Effector CD8-positive, alpha-beta T cell (primary cell): ENCODE data around the gene VWA2.

Experiments used
- DNase-seq: peaks from one replicate; lab custom pipeline; 2025; lab: John Stamatoyannopoulos, UW

VWA2 gene

GRCh38 chr10:114278140-114278883 is 39.3 kb downstream of the VWA2 start:
- DNase-seq: no peak

- DNase-seq: no peak
Measured at GRCh38 chr10:114278884-114279191, 39.8 kb downstream of the VWA2 start.

GRCh38 chr10:114279289-114279688 is 40.2 kb downstream of the VWA2 start:
- no peak for DNase-seq

GRCh38 chr10:114279901-114280644 is 41.0 kb downstream of the VWA2 start:
- DNase-seq: no peak

GRCh38 chr10:114281006-114281405 is 42.0 kb downstream of the VWA2 start:
- no peak for DNase-seq

- DNase-seq: no peak
Measured at GRCh38 chr10:114281461-114281860, 42.4 kb downstream of the VWA2 start.

GRCh38 chr10:114282526-114282925 is 43.5 kb downstream of the VWA2 start:
- no peak for DNase-seq

- no peak for DNase-seq
Measured at GRCh38 chr10:114283091-114283490, 44.0 kb downstream of the VWA2 start.

DNA sequence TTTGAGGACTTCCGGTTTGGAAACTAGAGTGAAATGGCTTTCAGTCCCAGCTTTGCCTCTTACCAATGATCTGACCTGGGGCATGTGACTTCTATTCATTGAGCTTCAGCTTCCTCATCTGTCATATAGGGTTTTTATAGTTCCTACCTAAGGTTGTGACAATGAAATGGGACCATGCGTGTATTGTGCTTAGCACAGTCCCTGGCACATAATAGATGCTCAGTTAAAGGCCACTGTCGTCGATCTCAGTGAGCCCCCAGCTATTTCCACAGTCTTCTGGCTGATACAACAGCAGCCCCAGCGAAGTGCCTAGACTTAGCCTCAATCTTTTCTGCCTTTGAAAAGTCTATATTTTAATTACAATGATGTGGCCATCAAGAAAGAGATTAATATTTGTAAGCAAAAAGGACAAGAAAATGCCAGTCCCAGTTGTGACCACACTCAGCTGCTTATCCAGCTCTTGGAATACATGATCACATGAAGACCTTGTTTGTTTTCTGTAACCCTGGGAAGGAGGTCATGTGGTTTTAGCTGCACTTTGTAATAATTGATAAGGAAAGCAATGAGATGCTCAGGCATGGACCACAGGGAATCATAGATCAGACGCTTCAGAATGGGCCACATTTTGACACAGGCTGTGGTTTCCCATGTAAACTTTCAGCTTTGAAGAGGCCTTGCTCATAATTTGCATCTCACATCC is 44.6 kb downstream of the VWA2 start:
- no peak for DNase-seq

DNA sequence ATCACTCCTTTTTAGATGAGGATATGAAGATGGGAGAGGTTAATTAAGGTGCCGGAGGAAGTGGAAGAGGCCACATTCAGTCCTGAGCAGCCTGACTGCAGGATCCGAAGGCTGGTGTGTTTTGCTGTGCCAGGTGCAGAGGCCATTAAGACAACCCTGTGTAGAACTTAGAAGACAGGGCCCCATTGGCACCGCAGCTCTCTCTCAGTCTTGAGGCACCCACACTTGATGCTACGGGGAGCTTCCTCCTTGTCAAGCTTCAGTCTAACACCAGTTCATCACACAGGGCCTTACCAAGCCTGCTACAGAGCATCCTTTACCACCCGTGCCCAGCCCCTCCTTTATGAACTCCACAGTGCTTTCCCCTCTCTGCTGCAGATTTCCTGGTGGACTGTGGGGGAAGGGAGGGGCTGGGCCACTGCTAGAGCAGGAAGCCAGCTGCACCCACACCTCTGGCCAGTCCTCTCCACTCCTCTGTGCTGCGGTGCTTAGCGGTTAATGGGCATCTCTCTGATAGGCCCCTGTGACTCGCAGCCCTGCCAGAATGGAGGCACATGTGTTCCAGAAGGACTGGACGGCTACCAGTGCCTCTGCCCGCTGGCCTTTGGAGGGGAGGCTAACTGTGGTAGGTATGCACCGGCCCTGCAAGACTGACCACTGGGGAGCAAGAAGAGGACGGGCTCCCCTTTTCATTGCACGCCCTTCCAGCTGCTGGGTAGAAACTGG is 45.5 kb downstream of the VWA2 start:
- no peak for DNase-seq

GRCh38 chr10:114285961-114286441 is 46.9 kb downstream of the VWA2 start:
- DNase-seq: no peak

- DNase-seq: no peak
Measured at GRCh38 chr10:114286921-114287320, 47.9 kb downstream of the VWA2 start.

- no peak for DNase-seq
Measured at GRCh38 chr10:114288424-114289095, 49.5 kb downstream of the VWA2 start.

DNA sequence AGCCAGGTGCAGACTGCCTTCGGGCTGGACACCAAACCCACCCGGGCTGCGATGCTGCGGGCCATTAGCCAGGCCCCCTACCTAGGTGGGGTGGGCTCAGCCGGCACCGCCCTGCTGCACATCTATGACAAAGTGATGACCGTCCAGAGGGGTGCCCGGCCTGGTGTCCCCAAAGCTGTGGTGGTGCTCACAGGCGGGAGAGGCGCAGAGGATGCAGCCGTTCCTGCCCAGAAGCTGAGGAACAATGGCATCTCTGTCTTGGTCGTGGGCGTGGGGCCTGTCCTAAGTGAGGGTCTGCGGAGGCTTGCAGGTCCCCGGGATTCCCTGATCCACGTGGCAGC is 50.0 kb downstream of the VWA2 start:
- no peak for DNase-seq

DNA sequence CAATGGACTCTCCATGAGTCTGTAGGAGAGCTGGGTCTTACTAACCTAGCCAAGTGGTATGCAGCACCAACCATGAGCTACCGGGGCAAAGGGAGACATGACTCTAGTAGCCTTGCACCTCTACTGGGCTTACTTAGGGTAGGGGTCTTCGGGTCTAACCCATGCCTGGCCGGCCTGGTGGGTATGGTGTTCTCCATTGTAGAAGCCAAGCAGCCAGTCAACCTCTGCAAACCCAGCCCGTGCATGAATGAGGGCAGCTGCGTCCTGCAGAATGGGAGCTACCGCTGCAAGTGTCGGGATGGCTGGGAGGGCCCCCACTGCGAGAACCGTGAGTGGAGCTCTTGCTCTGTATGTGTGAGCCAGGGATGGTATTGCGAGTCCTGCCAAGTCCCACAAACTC is 51.0 kb downstream of the VWA2 start:
- DNase-seq: no peak

DNA sequence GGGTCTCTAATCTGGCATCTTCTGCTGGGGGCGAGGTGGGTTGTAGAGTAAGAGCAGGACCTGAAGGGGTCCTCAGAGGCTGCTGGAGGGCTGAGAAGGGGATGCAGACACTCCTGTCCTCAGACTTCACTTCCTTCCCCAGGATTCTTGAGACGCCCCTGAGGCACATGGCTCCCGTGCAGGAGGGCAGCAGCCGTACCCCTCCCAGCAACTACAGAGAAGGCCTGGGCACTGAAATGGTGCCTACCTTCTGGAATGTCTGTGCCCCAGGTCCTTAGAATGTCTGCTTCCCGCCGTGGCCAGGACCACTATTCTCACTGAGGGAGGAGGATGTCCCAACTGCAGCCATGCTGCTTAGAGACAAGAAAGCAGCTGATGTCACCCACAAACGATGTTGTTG is 52.0 kb downstream of the VWA2 start:
- DNase-seq: no peak

GRCh38 chr10:114291516-114291915 is 52.5 kb downstream of the VWA2 start:
- no peak for DNase-seq

- no peak for DNase-seq
Measured at GRCh38 chr10:114293075-114293474, 54.0 kb downstream of the VWA2 start.

GRCh38 chr10:114294549-114294948 is 55.5 kb downstream of the VWA2 start:
- no peak for DNase-seq

DNA sequence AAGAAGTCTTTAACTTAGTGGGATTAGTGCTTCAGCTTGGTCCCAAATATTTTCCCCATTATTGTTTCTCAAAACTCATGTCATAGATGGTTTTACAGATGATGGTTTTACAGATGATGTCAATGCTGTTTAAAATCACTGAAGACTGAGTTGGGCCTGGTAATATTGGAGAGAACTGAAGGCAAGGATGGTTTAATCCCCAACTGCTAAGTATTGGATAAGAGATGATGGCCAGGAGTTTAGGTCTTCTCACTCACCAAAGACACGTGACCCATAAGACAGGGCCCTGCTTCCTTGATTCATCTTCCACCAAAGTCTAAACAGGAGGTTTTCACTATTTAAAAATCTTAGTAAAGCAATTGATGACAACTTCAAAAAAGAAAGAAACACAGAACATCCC is 56.3 kb downstream of the VWA2 start:
- DNase-seq: no peak

GRCh38 chr10:114297136-114297705 is 58.2 kb downstream of the VWA2 start:
- DNase-seq: no peak
